Right lobe of liver (tissue), 6 donors: ENCODE results near the gene FRMD3. TPM values are rescaled to one million over a fixed set of nuclear protein-coding genes. Genes with fewer than 3 reads are reported as not detected.

Experiments
- ATAC-seq, 4 donors: fragments of 200-7000 bp; cut with Tn5 transposase; one replicate each; pipeline ENCODE4 v1.9.1; 2020; ENCODE audit warnings: mild to moderate bottlenecking in 4 of 4, moderate library complexity in 4 of 4
- DNase-seq, 3 donors: peaks; one replicate each; pipeline ENCODE4 v3.0.0-alpha.2; 2020
- H3K27ac ChIP-seq, 3 donors: fragments of 200-600 bp; one replicate each; pipeline ENCODE4 v1.8.0; 2022
- H3K27me3 ChIP-seq, 2 donors: fragments of 200-600 bp; one replicate each; pipeline ENCODE4 v1.8.0; 2022
- H3K36me3 ChIP-seq, 4 donors: fragments of 200-600 bp; sonication (generic) in 1 of 4; one replicate each; pipeline versions ENCODE4 v1.5.1 to v1.8.0; 2017 to 2022; ENCODE audit warnings: control low read depth in 1 of 4
- H3K4me1 ChIP-seq, 4 donors: fragments of 200-600 bp; sonication (generic) in 1 of 4; one replicate each; pipeline versions ENCODE4 v1.5.1 to v1.8.0; 2017 to 2022; ENCODE audit warnings: control low read depth in 1 of 4
- H3K4me3 ChIP-seq, 3 donors: fragments of 200-600 bp; one replicate each; pipeline ENCODE4 v1.8.0; 2022
- H3K9me3 ChIP-seq, 4 donors: fragments of 200-600 bp; sonication (generic) in 1 of 4; one replicate each; pipeline versions ENCODE4 v1.5.1 to v1.8.0; 2017 to 2022; ENCODE audit warnings: control low read depth in 1 of 4
- POLR2A ChIP-seq: fragments of 450-650 bp; IDR thresholded peaks from one replicate; pipeline ENCODE4 v1.6.1; 2017; ENCODE audit warnings: antibody characterized with exemption, mild to moderate bottlenecking
- WGBS: methylation state at CpG from one replicate; pipeline ENCODE4 v1.1.6; 2018; ENCODE audit warnings: low coverage, low lambda C conversion rate; ENCODE audit not compliant: insufficient coverage; ENCODE audit errors: missing lambda C conversion rate; 5-methylcytosine and 5-hydroxymethylcytosine counted together
- intact Hi-C, 2 donors: fragments of 100-400 bp; cut with DNase I; formaldehyde crosslinking; loops; one replicate each; pipeline versions ENCODE4 v1.11.2 to v1.14.1; 2022
- total RNA-seq, 6 experiments: library from RNA; depleted of rRNA in 2 of 6; stranded (reverse); fragments of >200 nt in 2 of 6; fragmentation: NEBNext Ultra II Directional in 3 of 6; extraction: Animal tissue kit (Norgen Biotek cat#: 25700) in 3 of 6; gene quantifications; one replicate each; pipeline versions ENCODE4 v1.1.0 to v1.2.4, GENCODE V29; 2016 to 2023
- TF ChIP-seq, protein P1 (sequence below), 4 donors: fragments of 200-600 bp in 3 of 4; fragments of 450-650 bp in 1 of 4; IDR thresholded peaks; one replicate each; pipeline versions ENCODE4 v1.5.1 to v1.8.0; 2016 to 2022; ENCODE audit warnings: antibody characterized with exemption in 4 of 4, mild to moderate bottlenecking in 2 of 4
- donor health status: DM: no; HTN: yes; CAD: no.
- donor health status: DM: no; HTN: no; CAD: no.
- donor health status: DM: no; HTN: no; CAD: no.
- donor health status: DM: no; HTN: yes; CAD: no.
- donor health status: DM: no; HTN: yes; CAD: no.

Gene FRMD3
- total RNA-seq, 6 experiments from 2014 or later: 0.28 to 0.88 (median 0.34) TPM

DNA sequence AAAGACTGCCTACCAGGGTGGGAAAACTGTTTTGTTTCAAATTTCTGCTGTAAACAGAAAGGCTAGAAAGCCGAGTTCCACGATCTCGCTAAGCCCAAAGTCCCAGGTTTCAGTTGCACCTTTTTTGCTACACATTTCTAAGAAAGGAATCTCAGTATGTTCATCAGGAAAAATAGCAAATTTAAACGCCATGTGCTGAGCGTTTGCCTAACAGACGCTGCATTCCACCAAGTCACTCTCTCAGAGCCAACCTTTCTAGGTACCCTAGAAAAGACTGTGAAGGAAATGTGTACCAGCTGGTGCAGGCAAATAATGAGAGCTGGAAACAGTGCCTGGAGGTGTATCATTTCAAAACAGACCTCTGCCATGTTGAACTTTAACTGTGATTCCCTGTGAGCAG is 71.8 kb downstream of the FRMD3 start:
- WGBS: 78% methylated on average over 6 of the region's 6 CpGs
- H3K36me3 ChIP-seq: no peaks in the 10 kb centered on the region
- DNase-seq (no peak), ATAC-seq (no peak)
- H3K27me3 ChIP-seq: no peaks in the 10 kb centered on the region
- TF ChIP-seq, protein P1, sequence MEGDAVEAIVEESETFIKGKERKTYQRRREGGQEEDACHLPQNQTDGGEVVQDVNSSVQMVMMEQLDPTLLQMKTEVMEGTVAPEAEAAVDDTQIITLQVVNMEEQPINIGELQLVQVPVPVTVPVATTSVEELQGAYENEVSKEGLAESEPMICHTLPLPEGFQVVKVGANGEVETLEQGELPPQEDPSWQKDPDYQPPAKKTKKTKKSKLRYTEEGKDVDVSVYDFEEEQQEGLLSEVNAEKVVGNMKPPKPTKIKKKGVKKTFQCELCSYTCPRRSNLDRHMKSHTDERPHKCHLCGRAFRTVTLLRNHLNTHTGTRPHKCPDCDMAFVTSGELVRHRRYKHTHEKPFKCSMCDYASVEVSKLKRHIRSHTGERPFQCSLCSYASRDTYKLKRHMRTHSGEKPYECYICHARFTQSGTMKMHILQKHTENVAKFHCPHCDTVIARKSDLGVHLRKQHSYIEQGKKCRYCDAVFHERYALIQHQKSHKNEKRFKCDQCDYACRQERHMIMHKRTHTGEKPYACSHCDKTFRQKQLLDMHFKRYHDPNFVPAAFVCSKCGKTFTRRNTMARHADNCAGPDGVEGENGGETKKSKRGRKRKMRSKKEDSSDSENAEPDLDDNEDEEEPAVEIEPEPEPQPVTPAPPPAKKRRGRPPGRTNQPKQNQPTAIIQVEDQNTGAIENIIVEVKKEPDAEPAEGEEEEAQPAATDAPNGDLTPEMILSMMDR (IDR thresholded peaks at IDR 0.05): no peak
- no peak for TF ChIP-seq POLR2A
- H3K4me3 ChIP-seq: no peak overlapping the region
- no peaks in the 10 kb centered on the region for H3K4me1 ChIP-seq
- H3K9me3 ChIP-seq: no peaks in the 10 kb centered on the region
- H3K27ac ChIP-seq: no peak overlapping the region
- intact Hi-C loops: no loop called here

DNA sequence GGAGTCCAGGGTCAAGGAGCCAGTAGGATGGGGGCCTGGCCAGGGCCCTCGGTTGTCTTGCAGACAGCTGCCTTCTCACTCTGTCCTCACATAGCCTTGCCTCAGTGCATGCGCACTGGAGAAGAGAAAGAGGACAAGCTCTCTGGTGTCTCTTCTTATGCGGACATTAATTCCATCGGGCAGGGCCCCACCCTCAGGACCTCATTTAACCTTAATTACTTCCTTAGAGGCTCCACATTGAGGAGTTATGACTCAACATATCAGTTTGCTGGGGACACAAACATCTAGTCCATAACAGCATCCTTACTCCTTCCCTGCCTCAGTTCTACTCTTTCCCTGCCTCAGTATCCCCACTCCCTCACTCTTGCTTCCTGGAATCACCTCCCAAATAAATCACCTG is 78.4 kb downstream of the FRMD3 start:
- Histone ChIP-seq H3K9me3 (no peaks in the 10 kb centered on the region), H3K27ac (no peak overlapping the region), H3K36me3 (no peaks in the 10 kb centered on the region), H3K4me3 (no peak overlapping the region), H3K27me3 (no peaks in the 10 kb centered on the region), H3K4me1 (no peaks in the 10 kb centered on the region)
- ATAC-seq (no peak), DNase-seq (no peak)
- intact Hi-C loops: no loop called here
- WGBS: 100% methylated on average over 2 of the region's 4 CpGs
- no peak for TF ChIP-seq POLR2A

DNA sequence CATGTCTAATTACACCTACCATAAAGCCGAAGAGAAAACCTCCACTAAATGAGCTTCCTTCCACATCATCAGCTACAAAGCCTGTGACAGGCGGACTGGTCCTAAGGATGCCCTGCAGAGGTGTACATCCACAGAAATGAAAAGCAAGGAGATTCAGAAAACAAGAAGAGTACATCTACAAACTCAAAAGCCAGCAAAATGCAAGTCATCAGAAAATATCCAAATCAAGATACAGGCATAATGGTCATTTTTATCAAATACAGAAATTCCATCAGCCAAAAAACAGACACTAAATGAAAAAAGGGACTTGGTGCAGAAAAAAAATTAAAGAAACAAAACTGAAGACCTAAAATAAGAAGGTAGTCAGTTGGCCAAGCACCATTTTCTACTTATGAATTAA is 79.7 kb downstream of the FRMD3 start:
- no peak for TF ChIP-seq POLR2A
- TF ChIP-seq, protein P1 (IDR thresholded peaks at IDR 0.05): no peak
- WGBS: 100% methylated on average over 2 of the region's 2 CpGs
- intact Hi-C loops: no loop called here
- ATAC-seq (no peak), DNase-seq (no peak)
- Histone ChIP-seq H3K9me3 (no peaks in the 10 kb centered on the region), H3K4me1 (no peaks in the 10 kb centered on the region), H3K36me3 (no peaks in the 10 kb centered on the region), H3K27me3 (no peaks in the 10 kb centered on the region), H3K27ac (no peak overlapping the region), H3K4me3 (no peak overlapping the region)

DNA sequence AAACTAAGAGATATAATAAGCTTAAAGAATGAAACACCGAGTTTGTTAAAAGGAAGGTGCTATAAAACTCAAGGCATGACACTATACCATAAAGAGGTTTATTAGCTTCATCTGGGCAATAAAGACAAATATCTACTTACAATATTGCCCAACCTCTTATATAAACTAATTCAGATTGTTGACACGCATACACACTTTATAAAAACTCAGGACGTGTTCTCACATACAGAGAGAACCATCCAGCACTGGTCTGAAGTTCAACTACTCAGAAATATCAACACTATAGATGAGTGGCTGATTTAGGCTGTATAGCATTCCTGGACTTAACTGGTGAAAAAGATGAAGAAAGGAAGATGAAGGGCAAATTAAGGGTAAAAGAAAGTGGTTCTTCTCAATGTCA is 81.2 kb downstream of the FRMD3 start:
- Histone ChIP-seq H3K27me3 (no peaks in the 10 kb centered on the region), H3K36me3 (no peaks in the 10 kb centered on the region), H3K4me1 (no peaks in the 10 kb centered on the region), H3K4me3 (no peak overlapping the region), H3K27ac (no peak overlapping the region), H3K9me3 (no peaks in the 10 kb centered on the region)
- intact Hi-C loops: no loop called here
- 92% methylated on average over 3 of the region's 3 CpGs for WGBS
- DNase-seq: no peak
- ATAC-seq: no peak
- TF ChIP-seq POLR2A: no peak
- TF ChIP-seq, protein P1 (IDR thresholded peaks at IDR 0.05): no peak

DNA sequence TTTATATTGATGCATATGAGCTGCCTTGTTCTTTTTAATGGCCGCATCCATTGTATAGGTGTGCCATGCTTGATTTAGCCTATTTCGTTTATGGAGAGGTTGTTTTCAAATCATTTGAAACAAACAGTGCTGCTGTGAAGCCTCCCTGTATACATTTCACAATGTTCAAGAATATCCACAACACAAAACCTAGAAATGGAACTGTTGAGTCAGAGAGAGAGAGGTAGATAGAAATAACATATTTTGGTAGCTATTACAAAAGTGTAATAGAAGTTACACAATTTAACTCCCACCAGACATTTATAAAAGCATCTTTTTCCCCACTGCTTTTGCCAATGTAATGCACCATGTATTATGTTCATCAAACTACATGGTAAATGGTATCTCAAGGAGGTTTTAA is 82.0 kb downstream of the FRMD3 start:
- no peak for TF ChIP-seq POLR2A
- TF ChIP-seq, protein P1 (IDR thresholded peaks at IDR 0.05): no peak
- Histone ChIP-seq H3K27ac (no peak overlapping the region), H3K27me3 (no peaks in the 10 kb centered on the region), H3K4me3 (no peak overlapping the region), H3K36me3 (no peaks in the 10 kb centered on the region), H3K4me1 (no peaks in the 10 kb centered on the region), H3K9me3 (no peaks in the 10 kb centered on the region)
- ATAC-seq (no peak), DNase-seq (no peak)
- 68% methylated on average over 2 of the region's 2 CpGs for WGBS
- intact Hi-C loops: no loop called here
